ENCODE measurements around the gene PHTF2.

PHTF2 gene

GRCh38 chr7:77950548-77950947 is 152.0 kb downstream of the PHTF2 start:
- H3K9ac ChIP-seq (ENCODE audit: low read length) = no peak overlapping the region
- no peak overlapping the region for H3K27ac ChIP-seq (ENCODE audit: low read length)
- no peaks in the 10 kb centered on the region for H3K9me3 ChIP-seq (ENCODE audit: control insufficient read depth, low read depth, low read length)
- no peaks in the 10 kb centered on the region for H3K4me1 ChIP-seq (ENCODE audit: control insufficient read depth, low read depth, low read length)
- no peak overlapping the region for H3K4me3 ChIP-seq (ENCODE audit: low read length)
- H3K27me3 ChIP-seq (ENCODE audit: control insufficient read depth, insufficient read depth, low read length) = no peaks in the 10 kb centered on the region
- H3K36me3 ChIP-seq (ENCODE audit: control insufficient read depth, low read depth, low read length) = no peaks in the 10 kb centered on the region

DNA sequence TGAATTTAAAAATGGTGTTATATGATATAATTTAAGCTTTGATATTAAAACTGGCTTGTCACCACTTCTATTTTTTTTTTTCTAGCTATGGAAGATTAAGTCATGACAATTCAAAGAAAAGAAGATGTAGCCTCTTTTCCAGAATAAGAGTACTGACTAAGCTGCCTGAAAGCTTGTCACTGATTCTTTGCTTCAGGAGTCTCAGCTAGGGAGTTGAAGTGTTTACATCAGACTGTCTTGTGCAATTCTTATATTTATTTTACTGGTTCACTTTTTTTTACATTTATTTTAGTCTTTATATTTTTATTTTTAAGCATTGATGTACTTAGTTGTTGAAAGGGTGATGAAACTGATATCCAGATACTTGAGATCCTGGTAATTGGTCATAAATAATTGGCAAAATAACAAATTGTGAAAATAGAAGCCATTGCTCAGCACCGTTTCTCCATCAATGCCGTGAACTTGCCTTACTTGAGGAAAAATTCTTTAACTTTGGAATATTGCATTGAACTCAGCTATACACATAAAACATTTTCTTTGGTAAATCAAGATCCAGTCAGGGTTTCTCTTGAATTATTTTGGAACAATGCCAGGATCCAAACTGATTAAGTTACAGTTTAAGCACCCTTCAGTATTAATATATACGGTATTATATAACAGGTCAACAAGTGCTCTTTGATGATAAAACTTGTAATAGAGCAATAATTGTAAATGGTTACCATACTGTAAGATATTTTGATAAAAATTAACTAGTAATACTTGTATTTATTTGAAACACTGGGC is 156.4 kb downstream of the PHTF2 start:
- no peaks in the 10 kb centered on the region for H3K27me3 ChIP-seq (ENCODE audit: control insufficient read depth, insufficient read depth, low read length)
- no peaks in the 10 kb centered on the region for H3K9me3 ChIP-seq (ENCODE audit: control insufficient read depth, low read depth, low read length)
- H3K36me3 ChIP-seq (ENCODE audit: control insufficient read depth, low read depth, low read length) = no peaks in the 10 kb centered on the region
- H3K9ac ChIP-seq (ENCODE audit: low read length) = no peak overlapping the region
- H3K4me1 ChIP-seq (ENCODE audit: control insufficient read depth, low read depth, low read length) = no peaks in the 10 kb centered on the region
- no peak overlapping the region for H3K4me3 ChIP-seq (ENCODE audit: low read length)
- no peak overlapping the region for H3K27ac ChIP-seq (ENCODE audit: low read length)

GRCh38 chr7:77958436-77958835 is 159.9 kb downstream of the PHTF2 start:
- Histone ChIP-seq H3K9ac (ENCODE audit: low read length) (no peak overlapping the region), H3K9me3 (ENCODE audit: control insufficient read depth, low read depth, low read length) (no peaks in the 10 kb centered on the region)

DNA sequence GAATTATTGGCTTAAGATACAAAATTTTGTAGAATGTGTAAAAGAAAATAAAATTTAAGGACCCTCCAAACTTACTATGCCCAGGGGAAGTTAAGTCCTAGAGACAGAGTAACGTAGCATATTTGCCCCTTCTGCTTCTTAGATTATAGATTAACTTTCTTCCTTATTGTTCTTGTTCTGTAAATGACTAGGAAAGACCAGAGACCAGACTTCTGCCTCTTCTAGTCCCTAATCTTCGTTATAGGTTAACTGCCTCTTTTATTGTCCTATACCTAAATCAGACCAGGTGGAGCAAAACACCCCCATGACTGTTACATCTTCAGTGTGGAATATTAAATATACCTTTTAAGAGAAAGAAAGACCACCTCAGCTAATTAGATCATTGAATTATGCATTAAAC is 160.5 kb downstream of the PHTF2 start:
- Histone ChIP-seq H3K9ac (ENCODE audit: low read length) (no peak overlapping the region), H3K4me1 (ENCODE audit: control insufficient read depth, low read depth, low read length) (no peaks in the 10 kb centered on the region), H3K27me3 (ENCODE audit: control insufficient read depth, insufficient read depth, low read length) (no peaks in the 10 kb centered on the region), H3K4me3 (ENCODE audit: low read length) (no peak overlapping the region), H3K27ac (ENCODE audit: low read length) (no peak overlapping the region), H3K36me3 (ENCODE audit: control insufficient read depth, low read depth, low read length) (no peaks in the 10 kb centered on the region), H3K9me3 (ENCODE audit: control insufficient read depth, low read depth, low read length) (no peaks in the 10 kb centered on the region)

More at GRCh38 chr7:77958436-77958835, 159.9 kb downstream of the PHTF2 start:
- H3K4me1 ChIP-seq (ENCODE audit: control insufficient read depth, low read depth, low read length) = no peaks in the 10 kb centered on the region
- H3K36me3 ChIP-seq (ENCODE audit: control insufficient read depth, low read depth, low read length) = no peaks in the 10 kb centered on the region
- no peak overlapping the region for H3K27ac ChIP-seq (ENCODE audit: low read length)
- H3K27me3 ChIP-seq (ENCODE audit: control insufficient read depth, insufficient read depth, low read length) = no peaks in the 10 kb centered on the region
- H3K4me3 ChIP-seq (ENCODE audit: low read length) = no peak overlapping the region

- H3K27ac ChIP-seq (ENCODE audit: low read length) = no peak overlapping the region
- no peak overlapping the region for H3K4me3 ChIP-seq (ENCODE audit: low read length)
- H3K9me3 ChIP-seq (ENCODE audit: control insufficient read depth, low read depth, low read length) = no peaks in the 10 kb centered on the region
- no peak overlapping the region for H3K9ac ChIP-seq (ENCODE audit: low read length)
- no peaks in the 10 kb centered on the region for H3K27me3 ChIP-seq (ENCODE audit: control insufficient read depth, insufficient read depth, low read length)
- no peaks in the 10 kb centered on the region for H3K36me3 ChIP-seq (ENCODE audit: control insufficient read depth, low read depth, low read length)
- no peaks in the 10 kb centered on the region for H3K4me1 ChIP-seq (ENCODE audit: control insufficient read depth, low read depth, low read length)
These were observed 161.8 kb downstream of the PHTF2 start for GRCh38 chr7:77960336-77960735.

DNA sequence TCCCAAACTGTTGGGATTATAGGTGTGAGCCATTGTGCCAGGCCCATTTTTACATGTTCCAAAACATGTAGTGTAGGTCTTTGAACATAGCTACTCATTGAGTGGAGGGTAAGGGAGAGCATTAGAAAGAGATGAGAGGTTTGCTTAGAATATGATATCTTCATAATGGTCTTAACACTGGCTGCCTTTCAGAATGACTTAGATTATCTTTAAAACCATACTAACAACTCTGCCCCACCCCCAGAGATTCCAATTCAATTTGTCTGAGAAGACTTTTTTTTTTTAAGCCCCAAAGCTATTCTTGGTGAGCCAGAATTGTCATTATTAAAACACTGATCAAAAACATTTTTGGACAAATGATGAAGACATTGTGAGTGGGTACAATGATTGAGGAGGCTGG is 168.9 kb downstream of the PHTF2 start:
- H3K4me3 ChIP-seq (ENCODE audit: low read length) = no peak overlapping the region
- no peaks in the 10 kb centered on the region for H3K9me3 ChIP-seq (ENCODE audit: control insufficient read depth, low read depth, low read length)
- H3K27ac ChIP-seq (ENCODE audit: low read length) = no peak overlapping the region
- no peak overlapping the region for H3K9ac ChIP-seq (ENCODE audit: low read length)
- H3K36me3 ChIP-seq (ENCODE audit: control insufficient read depth, low read depth, low read length) = no peaks in the 10 kb centered on the region
- H3K27me3 ChIP-seq (ENCODE audit: control insufficient read depth, insufficient read depth, low read length) = no peaks in the 10 kb centered on the region
- no peaks in the 10 kb centered on the region for H3K4me1 ChIP-seq (ENCODE audit: control insufficient read depth, low read depth, low read length)

DNA sequence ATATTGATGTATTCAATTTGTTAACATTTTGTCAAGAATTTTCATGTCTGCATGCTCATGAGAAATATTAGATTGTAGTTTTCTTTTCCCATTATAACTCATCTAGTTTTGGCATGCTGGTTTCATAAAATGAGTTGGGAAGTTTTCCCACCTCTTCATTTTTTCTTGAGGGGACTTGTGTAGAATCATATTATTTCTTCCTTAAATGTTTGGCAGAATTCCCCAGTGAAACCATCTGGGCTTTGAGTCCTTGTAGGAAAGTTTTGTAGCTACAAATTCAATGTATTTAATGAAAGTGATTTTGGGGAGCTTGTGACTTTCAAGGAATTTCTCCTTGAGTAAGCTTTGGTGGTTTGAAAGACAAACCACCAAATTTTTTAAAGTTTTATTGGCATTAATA is 173.2 kb downstream of the PHTF2 start:
- H3K4me1 ChIP-seq (ENCODE audit: control insufficient read depth, low read depth, low read length) = no peaks in the 10 kb centered on the region
- no peak overlapping the region for H3K4me3 ChIP-seq (ENCODE audit: low read length)
- H3K9ac ChIP-seq (ENCODE audit: low read length) = no peak overlapping the region
- no peaks in the 10 kb centered on the region for H3K9me3 ChIP-seq (ENCODE audit: control insufficient read depth, low read depth, low read length)
- H3K27ac ChIP-seq (ENCODE audit: low read length) = no peak overlapping the region
- no peaks in the 10 kb centered on the region for H3K36me3 ChIP-seq (ENCODE audit: control insufficient read depth, low read depth, low read length)
- H3K27me3 ChIP-seq (ENCODE audit: control insufficient read depth, insufficient read depth, low read length) = no peaks in the 10 kb centered on the region

GRCh38 chr7:77975672-77976480 is 177.3 kb downstream of the PHTF2 start:
- Histone ChIP-seq H3K9me3 (ENCODE audit: control insufficient read depth, low read depth, low read length) (no peaks in the 10 kb centered on the region), H3K9ac (ENCODE audit: low read length) (no peak overlapping the region), H3K36me3 (ENCODE audit: control insufficient read depth, low read depth, low read length) (no peaks in the 10 kb centered on the region), H3K27ac (ENCODE audit: low read length) (no peak overlapping the region), H3K27me3 (ENCODE audit: control insufficient read depth, insufficient read depth, low read length) (no peaks in the 10 kb centered on the region), H3K4me3 (ENCODE audit: low read length) (no peak overlapping the region), H3K4me1 (ENCODE audit: control insufficient read depth, low read depth, low read length) (no peaks in the 10 kb centered on the region)

DNA sequence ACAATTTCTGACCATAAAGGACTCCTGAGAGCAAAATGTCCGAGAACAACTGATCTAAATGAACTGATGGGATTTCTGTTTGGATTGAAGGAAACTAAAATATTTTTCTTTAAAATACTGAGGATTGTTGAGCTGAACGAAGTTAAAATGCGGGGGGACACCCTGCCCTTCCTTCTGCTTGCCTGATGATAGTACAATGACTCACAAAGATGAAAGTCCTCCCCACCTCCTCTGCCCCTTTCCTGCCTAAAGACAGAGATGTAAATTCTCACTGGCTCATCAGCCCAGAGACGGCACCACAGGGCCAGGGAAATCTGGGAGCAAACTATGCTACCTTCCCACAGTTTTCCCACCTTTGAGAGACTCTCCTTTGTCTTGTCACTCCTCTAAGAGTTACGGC is 180.6 kb downstream of the PHTF2 start:
- Histone ChIP-seq H3K4me3 (ENCODE audit: low read length) (no peak overlapping the region), H3K27ac (ENCODE audit: low read length) (no peak overlapping the region), H3K9me3 (ENCODE audit: control insufficient read depth, low read depth, low read length) (no peaks in the 10 kb centered on the region), H3K9ac (ENCODE audit: low read length) (no peak overlapping the region), H3K36me3 (ENCODE audit: control insufficient read depth, low read depth, low read length) (no peaks in the 10 kb centered on the region), H3K27me3 (ENCODE audit: control insufficient read depth, insufficient read depth, low read length) (no peaks in the 10 kb centered on the region), H3K4me1 (ENCODE audit: control insufficient read depth, low read depth, low read length) (no peaks in the 10 kb centered on the region)

DNA sequence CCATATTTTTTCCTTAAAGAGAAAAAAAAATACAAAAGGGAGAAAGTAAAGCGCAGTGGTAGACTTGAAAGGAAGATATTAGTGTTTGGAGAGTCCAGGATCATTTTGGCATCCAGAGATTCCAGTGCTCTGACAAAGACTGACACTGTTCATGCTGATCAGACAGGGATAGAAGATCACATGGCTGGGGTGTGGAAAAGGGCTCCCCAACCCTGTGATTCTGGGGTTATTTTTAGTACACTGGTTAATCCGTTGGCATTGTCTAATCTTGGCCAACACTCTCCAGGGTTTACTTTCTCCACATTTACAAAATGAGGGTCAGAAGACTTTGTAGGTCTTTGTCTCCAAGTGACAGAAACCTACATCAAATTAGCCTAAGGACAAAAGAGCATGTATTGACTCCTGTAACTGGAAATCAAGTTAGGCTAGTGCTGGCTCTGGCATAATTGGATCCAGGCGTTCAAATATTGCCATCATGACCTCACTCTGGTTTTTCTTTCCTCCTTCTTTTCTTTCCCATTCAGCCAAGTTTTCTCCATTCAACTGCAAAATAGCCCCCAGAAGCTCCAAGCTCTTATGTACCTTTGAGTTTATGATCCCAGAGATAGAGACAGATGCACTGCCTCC is 181.6 kb downstream of the PHTF2 start:
- H3K4me1 ChIP-seq (ENCODE audit: control insufficient read depth, low read depth, low read length) = no peaks in the 10 kb centered on the region
- no peaks in the 10 kb centered on the region for H3K36me3 ChIP-seq (ENCODE audit: control insufficient read depth, low read depth, low read length)
- H3K4me3 ChIP-seq (ENCODE audit: low read length) = no peak overlapping the region
- H3K27me3 ChIP-seq (ENCODE audit: control insufficient read depth, insufficient read depth, low read length) = no peaks in the 10 kb centered on the region
- no peaks in the 10 kb centered on the region for H3K9me3 ChIP-seq (ENCODE audit: control insufficient read depth, low read depth, low read length)
- H3K9ac ChIP-seq (ENCODE audit: low read length) = no peak overlapping the region
- H3K27ac ChIP-seq (ENCODE audit: low read length) = no peak overlapping the region

- Histone ChIP-seq H3K27ac (ENCODE audit: low read length) (no peak overlapping the region), H3K36me3 (ENCODE audit: control insufficient read depth, low read depth, low read length) (no peaks in the 10 kb centered on the region), H3K9ac (ENCODE audit: low read length) (no peak overlapping the region), H3K9me3 (ENCODE audit: control insufficient read depth, low read depth, low read length) (no peaks in the 10 kb centered on the region), H3K4me1 (ENCODE audit: control insufficient read depth, low read depth, low read length) (no peaks in the 10 kb centered on the region), H3K27me3 (ENCODE audit: control insufficient read depth, insufficient read depth, low read length) (no peaks in the 10 kb centered on the region), H3K4me3 (ENCODE audit: low read length) (no peak overlapping the region)
These were observed 184.5 kb downstream of the PHTF2 start for GRCh38 chr7:77982926-77983550.
